Stimulated activated CD4-positive, alpha-beta T cell treated with anti-CD3 and anti-CD28 coated beads, TNF-alpha, amount 100 ng/mL, for 1 hour (primary cell): Measurements from ENCODE around the gene DDR2.
"Not testable (repeated sequence)": the region's sequence is repeated elsewhere in the genome, so short reads cannot be mapped to it uniquely, and the experiment has no call there.

ENCODE experiments used
- DNase-seq, 3 donors: peaks; one replicate each; pipeline ENCODE4 v3.0.0-alpha.2; 2020; ENCODE audit warnings: low read depth in 3 of 3, low spot score in 1 of 3

Gene DDR2

GRCh38 chr1:162755306-162755705 lies 123.0 kb downstream of the DDR2 start:
- DNase-seq, result no peak

- DNase-seq, result no peak
Measured at GRCh38 chr1:162756523-162756922, 124.3 kb downstream of the DDR2 start.

- DNase-seq, result no peak
Measured at GRCh38 chr1:162757476-162757875, 125.2 kb downstream of the DDR2 start.

GRCh38 chr1:162765788-162766187 lies 133.5 kb downstream of the DDR2 start:
- DNase-seq, result no peak

- DNase-seq, result no peak
Measured at GRCh38 chr1:162772571-162773154, 140.4 kb downstream of the DDR2 start.

- DNase-seq, result no peak
Measured at GRCh38 chr1:162774007-162774406, 141.7 kb downstream of the DDR2 start.

GRCh38 chr1:162779043-162779442 lies 146.8 kb downstream of the DDR2 start:
- DNase-seq, result no peak

- DNase-seq, result no peak
Measured at GRCh38 chr1:162782671-162783070, 150.4 kb downstream of the DDR2 start.

- not testable (repeated sequence) for DNase-seq
Measured at GRCh38 chr1:162784926-162785325, 152.7 kb downstream of the DDR2 start.

- not testable (repeated sequence) for DNase-seq
Measured at GRCh38 chr1:162788783-162789182, 156.5 kb downstream of the DDR2 start.

- DNase-seq, result peak; percentile 21 to 42 (median 30)
Measured at GRCh38 chr1:162790303-162790984, 158.2 kb downstream of the DDR2 start, which contains the start of gene HSD17B7. TSS of gene HSD17B7 (plus strand) at chr1:162790702. CDS start at chr1:162790801, 99 bp downstream.

GRCh38 chr1:162790985-162791357 lies 158.7 kb downstream of the DDR2 start:
- DNase-seq, result not testable (repeated sequence)

- DNase-seq, result not testable (repeated sequence)
Measured at GRCh38 chr1:162794284-162794683, 162.0 kb downstream of the DDR2 start.

GRCh38 chr1:162796617-162797279 lies 164.5 kb downstream of the DDR2 start:
- not testable (repeated sequence) for DNase-seq

GRCh38 chr1:162799995-162800830 lies 167.9 kb downstream of the DDR2 start:
- not testable (repeated sequence) for DNase-seq

- DNase-seq, result not testable (repeated sequence)
Measured at GRCh38 chr1:162807503-162807902, 175.2 kb downstream of the DDR2 start.

GRCh38 chr1:162812357-162812756 lies 180.1 kb downstream of the DDR2 start:
- not testable (repeated sequence) for DNase-seq

- DNase-seq, result not testable (repeated sequence)
Measured at GRCh38 chr1:162818136-162818535, 185.9 kb downstream of the DDR2 start.

GRCh38 chr1:162818666-162819065 lies 186.4 kb downstream of the DDR2 start:
- not testable (repeated sequence) for DNase-seq

- DNase-seq, result no peak
Measured at GRCh38 chr1:162822391-162823200, 190.3 kb downstream of the DDR2 start.
